ENCODE measurements around the gene SEC14L2.

SEC14L2 gene
- total RNA-seq = 5.9 to 8.1 reads per million in 2 donors

- peak; percentile 38 for DNase-seq
Observed at GRCh38 chr22:30396871-30397655, at the start of gene SEC14L2. SEC14L2 (plus strand) TSS chr22:30397018; CDS start chr22:30397117, 99 bp downstream.

- DNase-seq = no peak
Observed at GRCh38 chr22:30347255-30347892, 49.4 kb upstream of the SEC14L2 start.

- no peak for DNase-seq
Observed at GRCh38 chr22:30348404-30348803, 48.4 kb upstream of the SEC14L2 start.

GRCh38 chr22:30348809-30349208, 48.0 kb upstream of the SEC14L2 start:
- no peak for DNase-seq

GRCh38 chr22:30351226-30351625, 45.6 kb upstream of the SEC14L2 start:
- DNase-seq = no peak

- no peak for DNase-seq
Observed at GRCh38 chr22:30354644-30355043, 42.2 kb upstream of the SEC14L2 start.

GRCh38 chr22:30356449-30357235, 40.2 kb upstream of the SEC14L2 start, which contains the start of the genes CCDC157 and SF3A1:
CCDC157 (plus strand) TSS chr22:30357007; CDS start chr22:30366001, 8,994 bp downstream.
SF3A1 (minus strand) TSS chr22:30356894; CDS start chr22:30356792, 102 bp downstream.
- DNase-seq = peak; percentile 83

- DNase-seq = no peak
Observed at GRCh38 chr22:30357236-30357570, 39.6 kb upstream of the SEC14L2 start.

GRCh38 chr22:30357650-30358215, 39.1 kb upstream of the SEC14L2 start:
- DNase-seq = no peak

GRCh38 chr22:30358541-30358940, 38.3 kb upstream of the SEC14L2 start:
- no peak for DNase-seq

- no peak for DNase-seq
Observed at GRCh38 chr22:30361916-30362650, 34.7 kb upstream of the SEC14L2 start.

- no peak for DNase-seq
Observed at GRCh38 chr22:30362651-30363281, 34.1 kb upstream of the SEC14L2 start.

GRCh38 chr22:30365891-30366290, 30.9 kb upstream of the SEC14L2 start:
- DNase-seq = no peak

- no peak for DNase-seq
Observed at GRCh38 chr22:30368420-30368819, 28.4 kb upstream of the SEC14L2 start.

GRCh38 chr22:30370641-30371230, 26.1 kb upstream of the SEC14L2 start:
- DNase-seq = no peak

- no peak for DNase-seq
Observed at GRCh38 chr22:30371321-30371720, 25.5 kb upstream of the SEC14L2 start.

- DNase-seq = no peak
Observed at GRCh38 chr22:30371981-30372380, 24.8 kb upstream of the SEC14L2 start.

- DNase-seq = no peak
Observed at GRCh38 chr22:30372915-30373314, 23.9 kb upstream of the SEC14L2 start.

GRCh38 chr22:30373331-30374325, 23.2 kb upstream of the SEC14L2 start:
- no peak for DNase-seq

GRCh38 chr22:30375312-30375849, 21.4 kb upstream of the SEC14L2 start:
- DNase-seq = no peak
